ENCODE measurements around the gene ABCB1. TPM values are rescaled to one million over a fixed set of nuclear protein-coding genes. Genes with fewer than 3 reads are reported as not detected.

The ABCB1 gene
- total and polyA plus RNA-seq, 2 of the 13 experiments (the other 11 are each of a cell fraction or from before 2014, with no cell fraction given) = 42.8 to 52.6 TPM

GRCh38 chr7:87475359-87476178, 125.1 kb downstream of the ABCB1 start, which contains the start of gene ABCB4 (continued):
- no peak; the same call in 1 of the 2 replicates for TF ChIP-seq ZNF234 (CRISPR knock-in tag; conservative IDR thresholded peaks at IDR 0.05)
- TF ChIP-seq TOE1 (CRISPR knock-in tag; IDR thresholded peaks at IDR 0.05) = no peak
- no peak for TF ChIP-seq AFF4 (CRISPR knock-in tag; IDR thresholded peaks at IDR 0.05)
- peak; percentile 36; the same call in 1 of the 2 replicates for TF ChIP-seq ISL2 (CRISPR knock-in tag; IDR thresholded peaks at IDR 0.05)
- TF ChIP-seq MLX (CRISPR knock-in tag; IDR thresholded peaks at IDR 0.05) = no peak
- TF ChIP-seq PAF1 (CRISPR knock-in tag; IDR thresholded peaks at IDR 0.05) = no peak
- no peak for TF ChIP-seq ZNF260 (CRISPR knock-in tag; IDR thresholded peaks at IDR 0.05; ENCODE audit: borderline replicate concordance, low read depth)
- no peak for TF ChIP-seq ZSCAN9 (CRISPR knock-in tag; IDR thresholded peaks at IDR 0.05; ENCODE audit: borderline replicate concordance)
- no peak for TF ChIP-seq ARID3A (IDR thresholded peaks at IDR 0.05; ENCODE audit: low read depth, low read length)
- TF ChIP-seq, protein P1, sequence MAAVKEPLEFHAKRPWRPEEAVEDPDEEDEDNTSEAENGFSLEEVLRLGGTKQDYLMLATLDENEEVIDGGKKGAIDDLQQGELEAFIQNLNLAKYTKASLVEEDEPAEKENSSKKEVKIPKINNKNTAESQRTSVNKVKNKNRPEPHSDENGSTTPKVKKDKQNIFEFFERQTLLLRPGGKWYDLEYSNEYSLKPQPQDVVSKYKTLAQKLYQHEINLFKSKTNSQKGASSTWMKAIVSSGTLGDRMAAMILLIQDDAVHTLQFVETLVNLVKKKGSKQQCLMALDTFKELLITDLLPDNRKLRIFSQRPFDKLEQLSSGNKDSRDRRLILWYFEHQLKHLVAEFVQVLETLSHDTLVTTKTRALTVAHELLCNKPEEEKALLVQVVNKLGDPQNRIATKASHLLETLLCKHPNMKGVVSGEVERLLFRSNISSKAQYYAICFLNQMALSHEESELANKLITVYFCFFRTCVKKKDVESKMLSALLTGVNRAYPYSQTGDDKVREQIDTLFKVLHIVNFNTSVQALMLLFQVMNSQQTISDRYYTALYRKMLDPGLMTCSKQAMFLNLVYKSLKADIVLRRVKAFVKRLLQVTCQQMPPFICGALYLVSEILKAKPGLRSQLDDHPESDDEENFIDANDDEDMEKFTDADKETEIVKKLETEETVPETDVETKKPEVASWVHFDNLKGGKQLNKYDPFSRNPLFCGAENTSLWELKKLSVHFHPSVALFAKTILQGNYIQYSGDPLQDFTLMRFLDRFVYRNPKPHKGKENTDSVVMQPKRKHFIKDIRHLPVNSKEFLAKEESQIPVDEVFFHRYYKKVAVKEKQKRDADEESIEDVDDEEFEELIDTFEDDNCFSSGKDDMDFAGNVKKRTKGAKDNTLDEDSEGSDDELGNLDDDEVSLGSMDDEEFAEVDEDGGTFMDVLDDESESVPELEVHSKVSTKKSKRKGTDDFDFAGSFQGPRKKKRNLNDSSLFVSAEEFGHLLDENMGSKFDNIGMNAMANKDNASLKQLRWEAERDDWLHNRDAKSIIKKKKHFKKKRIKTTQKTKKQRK (IDR thresholded peaks at IDR 0.05; ENCODE audit: low read length) = no peak
- no peak for TF ChIP-seq ZNF816 (CRISPR knock-in tag; IDR thresholded peaks at IDR 0.05; ENCODE audit: borderline replicate concordance)
- peak; percentile 58; the same call in 1 of the 2 replicates for TF ChIP-seq KLF15 (CRISPR knock-in tag; IDR thresholded peaks at IDR 0.05; ENCODE audit: borderline replicate concordance)
- TF ChIP-seq, protein P2, sequence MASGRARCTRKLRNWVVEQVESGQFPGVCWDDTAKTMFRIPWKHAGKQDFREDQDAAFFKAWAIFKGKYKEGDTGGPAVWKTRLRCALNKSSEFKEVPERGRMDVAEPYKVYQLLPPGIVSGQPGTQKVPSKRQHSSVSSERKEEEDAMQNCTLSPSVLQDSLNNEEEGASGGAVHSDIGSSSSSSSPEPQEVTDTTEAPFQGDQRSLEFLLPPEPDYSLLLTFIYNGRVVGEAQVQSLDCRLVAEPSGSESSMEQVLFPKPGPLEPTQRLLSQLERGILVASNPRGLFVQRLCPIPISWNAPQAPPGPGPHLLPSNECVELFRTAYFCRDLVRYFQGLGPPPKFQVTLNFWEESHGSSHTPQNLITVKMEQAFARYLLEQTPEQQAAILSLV (CRISPR knock-in tag; IDR thresholded peaks at IDR 0.05; ENCODE audit: borderline replicate concordance) = peak; percentile 44; the same call in 1 of the 2 replicates
- TF ChIP-seq RORA (CRISPR knock-in tag; IDR thresholded peaks at IDR 0.05) = no peak
- TF ChIP-seq IRF2 (CRISPR knock-in tag; IDR thresholded peaks at IDR 0.05) = no peak
- TF ChIP-seq TSC22D2 (CRISPR knock-in tag; IDR thresholded peaks at IDR 0.05; ENCODE audit: borderline replicate concordance) = no peak
